ENCODE data around the gene ADCK2.
A peak's percentile ranks its signal among the peaks of the same experiment; 100 is the strongest.
"Not testable (repeated sequence)": the region's sequence is repeated elsewhere in the genome, so short reads cannot be mapped to it uniquely, and the experiment has no call there.

The ADCK2 gene

DNA sequence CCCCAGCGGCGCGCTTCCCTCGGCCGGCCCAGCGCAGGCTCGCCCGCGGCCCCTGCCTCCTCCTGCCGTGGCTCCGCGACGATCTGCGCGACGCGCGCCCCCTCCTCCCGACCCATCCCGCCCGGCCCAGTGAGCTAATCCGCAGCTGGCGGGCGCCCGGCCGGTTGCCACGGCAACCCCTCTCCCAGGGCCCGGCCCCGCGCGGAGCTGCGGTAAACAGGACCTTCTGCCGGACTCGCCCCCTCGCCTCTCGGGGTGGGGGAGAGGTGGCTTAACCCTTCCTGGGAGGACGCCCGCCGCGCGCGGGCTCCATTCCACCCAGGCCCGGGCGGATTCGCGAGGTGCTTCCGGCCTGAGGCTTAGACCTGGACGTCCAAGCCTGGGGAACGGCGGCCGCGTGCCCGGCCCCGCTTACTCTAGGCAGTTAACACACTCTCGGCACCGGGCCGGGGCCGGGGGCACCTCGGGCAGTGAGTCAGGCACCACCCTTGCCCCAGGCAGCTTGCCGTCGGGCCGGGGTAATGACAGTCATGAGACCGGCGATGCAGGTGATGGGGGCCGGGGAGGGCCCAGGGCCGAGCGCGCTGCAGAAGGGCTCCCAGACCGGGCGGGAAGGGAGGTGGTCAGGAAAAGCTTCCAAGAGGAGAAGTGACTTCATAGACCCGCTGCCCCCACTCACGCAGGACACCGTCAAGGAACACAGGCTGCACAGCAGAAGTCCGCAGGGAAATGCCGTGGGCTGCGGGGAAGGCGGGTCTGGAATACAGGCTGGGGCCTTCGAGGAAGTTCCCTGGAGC, 31.8 kb upstream of the ADCK2 start, which contains the start of gene DENND2A:
Gene DENND2A (minus strand): TSS at position 87 of the 797 bp plus-strand sequence. CDS start 38,416 bp downstream, outside the sequence.
- peak; percentile 76 for DNase-seq (ENCODE audit: low read depth)
- TF ChIP-seq, protein P1, sequence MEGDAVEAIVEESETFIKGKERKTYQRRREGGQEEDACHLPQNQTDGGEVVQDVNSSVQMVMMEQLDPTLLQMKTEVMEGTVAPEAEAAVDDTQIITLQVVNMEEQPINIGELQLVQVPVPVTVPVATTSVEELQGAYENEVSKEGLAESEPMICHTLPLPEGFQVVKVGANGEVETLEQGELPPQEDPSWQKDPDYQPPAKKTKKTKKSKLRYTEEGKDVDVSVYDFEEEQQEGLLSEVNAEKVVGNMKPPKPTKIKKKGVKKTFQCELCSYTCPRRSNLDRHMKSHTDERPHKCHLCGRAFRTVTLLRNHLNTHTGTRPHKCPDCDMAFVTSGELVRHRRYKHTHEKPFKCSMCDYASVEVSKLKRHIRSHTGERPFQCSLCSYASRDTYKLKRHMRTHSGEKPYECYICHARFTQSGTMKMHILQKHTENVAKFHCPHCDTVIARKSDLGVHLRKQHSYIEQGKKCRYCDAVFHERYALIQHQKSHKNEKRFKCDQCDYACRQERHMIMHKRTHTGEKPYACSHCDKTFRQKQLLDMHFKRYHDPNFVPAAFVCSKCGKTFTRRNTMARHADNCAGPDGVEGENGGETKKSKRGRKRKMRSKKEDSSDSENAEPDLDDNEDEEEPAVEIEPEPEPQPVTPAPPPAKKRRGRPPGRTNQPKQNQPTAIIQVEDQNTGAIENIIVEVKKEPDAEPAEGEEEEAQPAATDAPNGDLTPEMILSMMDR (conservative IDR thresholded peaks at IDR 0.05; ENCODE audit: low read depth, low read length) = no peak

DNA sequence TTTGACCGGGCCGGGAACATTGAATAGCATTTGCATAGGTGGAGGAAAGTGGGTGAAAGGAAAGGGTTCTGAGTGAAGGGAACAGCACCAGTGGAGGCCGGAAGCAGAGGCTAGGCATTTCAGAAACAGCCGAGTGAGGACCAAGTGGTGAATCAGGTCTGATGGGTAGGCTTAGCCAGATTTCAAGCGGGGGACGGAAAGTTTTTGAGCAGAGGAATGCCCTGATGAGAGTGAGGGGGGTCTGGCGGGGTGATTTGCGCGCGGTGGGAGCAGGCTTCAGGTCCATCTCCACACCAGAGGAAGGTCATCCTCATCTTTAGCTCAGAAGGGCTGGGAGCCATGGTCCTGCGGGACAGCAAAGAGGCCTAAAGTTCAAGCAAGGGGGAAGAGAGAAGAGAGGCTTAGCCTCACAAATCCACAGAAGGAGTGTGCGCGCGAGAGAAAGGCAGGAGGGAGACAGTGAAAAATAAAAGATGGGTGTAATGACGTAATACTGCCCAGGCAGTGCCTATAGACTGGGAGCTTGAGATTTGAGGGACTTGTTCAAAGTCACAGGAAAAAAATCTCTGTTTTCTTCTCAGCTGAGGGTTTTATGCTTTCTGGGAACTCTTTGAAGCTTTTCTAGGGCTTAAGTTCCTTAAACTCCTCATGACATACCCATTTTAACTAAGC, 31.1 kb upstream of the ADCK2 start:
- TF ChIP-seq, protein P1 (conservative IDR thresholded peaks at IDR 0.05; ENCODE audit: low read depth, low read length) = no peak
- DNase-seq (ENCODE audit: low read depth) = peak; percentile 20
- peak overlapping the region; percentile 72 for H3K4me3 ChIP-seq (ENCODE audit: low read depth, low read length)

More for the DNA sequence above, 31.8 kb upstream of the ADCK2 start, which contains the start of gene DENND2A:
- H3K4me3 ChIP-seq (ENCODE audit: low read depth, low read length) = peak within 1 kb of the TSS; percentile 72

DNA sequence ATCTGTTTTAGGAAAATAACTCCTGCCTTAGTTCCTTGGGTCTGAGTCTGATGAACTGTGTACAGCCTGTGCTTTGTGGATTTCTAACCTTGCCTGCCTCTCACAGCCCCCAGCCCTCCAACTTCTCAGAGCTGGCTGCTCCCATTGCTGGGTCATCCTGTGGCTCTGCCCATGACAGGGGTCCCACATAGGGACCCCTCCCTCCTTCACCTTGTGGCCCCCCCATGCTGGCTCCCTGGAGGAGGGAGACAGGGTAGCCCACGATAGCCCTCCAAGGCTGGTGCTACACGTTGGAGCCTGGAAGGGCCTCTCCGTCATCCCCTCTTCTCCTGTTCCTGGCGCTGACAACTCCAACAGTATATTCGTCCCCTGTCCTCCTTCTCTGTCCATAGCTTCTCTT, 29.3 kb upstream of the ADCK2 start:
- no peak for DNase-seq (ENCODE audit: low read depth)
- TF ChIP-seq, protein P1 (conservative IDR thresholded peaks at IDR 0.05; ENCODE audit: low read depth, low read length) = no peak
- no peak overlapping the region for H3K4me3 ChIP-seq (ENCODE audit: low read depth, low read length)

DNA sequence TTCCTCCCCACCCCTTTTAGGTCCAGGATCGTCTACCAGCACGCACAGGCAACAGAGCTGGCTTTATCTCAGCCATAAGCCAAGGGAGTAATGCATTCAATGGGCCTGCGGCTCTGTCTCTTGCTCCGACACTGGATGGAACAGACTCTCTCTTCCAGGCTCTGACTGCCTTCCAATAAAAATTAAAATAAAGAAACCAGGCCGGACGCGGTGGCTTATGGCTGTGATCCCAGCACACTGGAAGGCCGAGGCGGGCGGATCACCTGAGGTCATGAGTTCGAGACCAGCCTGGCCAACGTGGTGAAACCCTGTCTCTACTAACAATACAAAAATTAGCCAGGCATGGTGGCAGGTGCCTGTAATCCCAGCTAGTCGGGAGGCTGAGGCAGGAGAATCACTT, 28.0 kb upstream of the ADCK2 start:
- not testable (repeated sequence) for H3K4me3 ChIP-seq (ENCODE audit: low read depth, low read length); DNase-seq (ENCODE audit: low read depth)

DNA sequence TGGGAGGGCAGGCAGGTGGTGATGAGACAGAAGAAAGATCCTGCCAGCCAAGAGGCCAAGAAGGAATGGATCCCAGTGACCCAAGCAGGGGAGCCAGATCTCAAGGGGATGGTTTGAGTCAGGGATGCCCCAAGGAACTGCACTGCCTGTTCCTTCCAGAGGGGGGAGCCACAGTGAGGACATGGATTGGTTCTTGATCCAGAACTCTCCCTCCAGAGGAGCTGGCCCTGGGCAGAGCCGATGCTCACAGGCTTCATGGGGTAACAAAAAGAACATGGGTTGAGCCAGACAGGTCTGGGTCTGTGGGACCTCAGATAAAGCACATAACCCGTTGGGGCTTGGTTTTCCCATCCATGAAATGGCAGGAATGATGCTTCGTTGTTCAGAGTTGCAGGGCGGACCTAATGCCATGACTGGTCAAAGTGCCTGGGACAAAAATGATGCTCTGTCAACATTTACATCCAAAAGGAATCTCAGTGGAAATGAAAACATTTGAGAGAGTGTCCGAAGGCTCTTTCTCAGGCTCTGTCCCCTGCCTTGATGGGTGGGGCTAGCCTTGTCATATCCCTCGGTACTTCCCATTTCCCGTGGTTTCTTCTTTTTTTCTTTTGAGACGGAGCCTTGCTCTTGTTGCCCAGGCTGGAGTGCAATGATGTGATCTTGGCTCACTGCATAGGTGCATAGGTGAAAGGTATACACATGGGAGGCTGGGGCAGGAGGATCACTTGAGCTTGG, 27.4 kb upstream of the ADCK2 start:
- TF ChIP-seq, protein P1 (conservative IDR thresholded peaks at IDR 0.05; ENCODE audit: low read depth, low read length) = peak; percentile 53
- no peak overlapping the region for H3K4me3 ChIP-seq (ENCODE audit: low read depth, low read length)
- no peak for DNase-seq (ENCODE audit: low read depth)

DNA sequence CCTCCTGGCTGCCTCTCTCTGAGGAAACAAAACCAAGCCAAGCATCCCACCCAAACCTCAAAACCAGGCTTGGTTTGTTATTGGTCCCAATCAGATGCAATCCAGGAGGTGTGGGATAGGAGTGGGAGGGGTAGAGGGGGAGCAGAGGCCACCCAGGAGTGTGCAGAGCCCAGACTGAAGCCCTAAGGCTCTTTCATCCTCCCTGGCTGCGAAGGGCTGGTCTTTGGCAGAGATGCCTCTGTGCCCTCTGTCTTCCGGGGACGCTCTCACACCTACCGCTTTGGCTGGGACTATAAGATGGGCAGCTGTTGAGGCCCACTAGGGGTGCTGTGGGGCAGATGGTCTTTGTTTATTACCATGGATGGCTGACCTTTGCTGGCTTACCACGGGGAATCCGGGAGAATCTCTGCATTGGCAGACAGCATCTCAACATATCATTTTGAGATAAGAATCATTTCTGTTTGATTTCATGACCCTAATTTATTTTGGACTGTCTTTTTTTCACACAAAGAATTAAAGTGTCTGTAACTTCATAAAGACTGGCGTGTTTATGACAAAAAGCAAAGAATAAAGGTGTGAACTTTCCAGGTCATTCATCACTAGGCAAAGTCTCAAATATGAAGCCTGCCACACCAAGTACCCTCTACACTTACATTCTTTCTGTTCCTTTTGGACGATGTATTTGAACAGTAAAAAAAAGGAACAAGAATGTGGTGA, 25.7 kb upstream of the ADCK2 start:
- TF ChIP-seq, protein P1 (conservative IDR thresholded peaks at IDR 0.05; ENCODE audit: low read depth, low read length) = peak; percentile 73
- DNase-seq (ENCODE audit: low read depth) = peak; percentile 51
- no peak overlapping the region for H3K4me3 ChIP-seq (ENCODE audit: low read depth, low read length)

Data from choroid plexus epithelial cell (primary cell).